Smooth muscle cell (in vitro differentiated cells): ENCODE results near the gene KIAA1958. TPM values are rescaled to one million over a fixed set of nuclear protein-coding genes. Genes with fewer than 3 reads are reported as not detected.

Experiments
- DNase-seq: peaks from one replicate; lab custom pipeline; 2025; ENCODE audit not compliant: unreplicated experiment; lab: John Stamatoyannopoulos, UW
- H2AFZ ChIP-seq: fragments of 200-600 bp; sonication (generic); 2 replicates; pipeline ENCODE4 v1.6.0; 2016; ENCODE audit warnings: antibody characterized with exemption, low read depth, mild to moderate bottlenecking
- H3F3A ChIP-seq: fragments of 200-600 bp; sonication (generic); 2 replicates; pipeline ENCODE4 v1.6.0; 2017; ENCODE audit warnings: antibody characterized with exemption, low read depth
- H3K27ac ChIP-seq: fragments of 200-600 bp; sonication (generic); 2 replicates; pipeline ENCODE4 v1.5.1; 2016; ENCODE audit warnings: low read depth, mild to moderate bottlenecking
- H3K27me3 ChIP-seq: fragments of 200-600 bp; sonication (generic); 2 replicates; pipeline ENCODE4 v1.6.1; 2016; ENCODE audit warnings: low read depth, mild to moderate bottlenecking
- H3K36me3 ChIP-seq: fragments of 200-600 bp; sonication (generic); 2 replicates; pipeline ENCODE4 v1.5.1; 2016; ENCODE audit warnings: low read depth
- H3K4me1 ChIP-seq: fragments of 200-600 bp; sonication (generic); 2 replicates; pipeline ENCODE4 v1.5.1; 2016; ENCODE audit warnings: low read depth
- H3K4me2 ChIP-seq: fragments of 200-600 bp; sonication (generic); 2 replicates; pipeline ENCODE4 v1.6.0; 2016; ENCODE audit warnings: mild to moderate bottlenecking
- H3K4me3 ChIP-seq: fragments of 200-600 bp; sonication (generic); 2 replicates; pipeline ENCODE4 v1.5.1; 2016; ENCODE audit warnings: mild to moderate bottlenecking
- H3K79me2 ChIP-seq: fragments of 200-600 bp; sonication (generic); 2 replicates; pipeline ENCODE4 v1.6.0; 2016; ENCODE audit warnings: low read depth, mild to moderate bottlenecking
- H3K9ac ChIP-seq: fragments of 200-600 bp; sonication (generic); 2 replicates; pipeline ENCODE4 v1.6.0; 2016; ENCODE audit warnings: low read depth
- H3K9me3 ChIP-seq: fragments of 200-600 bp; sonication (generic); replicated peaks from 2 replicates; pipeline ENCODE4 v1.5.1; 2016; ENCODE audit warnings: low read depth
- H4K20me1 ChIP-seq: fragments of 200-600 bp; sonication (generic); 2 replicates; pipeline ENCODE4 v1.6.0; 2016; ENCODE audit warnings: low read depth
- WGBS: methylation state at CpG from one replicate; pipeline ENCODE4 v1.1.7; 2016; ENCODE audit warnings: low lambda C conversion rate; 5-methylcytosine and 5-hydroxymethylcytosine counted together
- polyA plus RNA-seq: library from polyadenylated mRNA; unstranded; fragments of >200 nt; fragmentation: Nextera tagmentation; extraction: Ambion mirVana; gene quantifications from 2 replicates; pipeline ENCODE4 v1.2.1, GENCODE V29; 2016
- total RNA-seq: library from RNA; depleted of rRNA; stranded (reverse); fragments of >200 nt; gene quantifications from 2 replicates; pipeline ENCODE4 v1.2.3, GENCODE V29; 2014
- TF ChIP-seq, protein P1 (sequence below): fragments of 200-600 bp; sonication (generic); IDR thresholded peaks from 2 replicates; pipeline ENCODE4 v1.5.1; 2017; ENCODE audit warnings: borderline replicate concordance, mild to moderate bottlenecking, antibody characterized with exemption; ENCODE audit not compliant: insufficient read depth, poor library complexity, severe bottlenecking

KIAA1958 gene, protein sequence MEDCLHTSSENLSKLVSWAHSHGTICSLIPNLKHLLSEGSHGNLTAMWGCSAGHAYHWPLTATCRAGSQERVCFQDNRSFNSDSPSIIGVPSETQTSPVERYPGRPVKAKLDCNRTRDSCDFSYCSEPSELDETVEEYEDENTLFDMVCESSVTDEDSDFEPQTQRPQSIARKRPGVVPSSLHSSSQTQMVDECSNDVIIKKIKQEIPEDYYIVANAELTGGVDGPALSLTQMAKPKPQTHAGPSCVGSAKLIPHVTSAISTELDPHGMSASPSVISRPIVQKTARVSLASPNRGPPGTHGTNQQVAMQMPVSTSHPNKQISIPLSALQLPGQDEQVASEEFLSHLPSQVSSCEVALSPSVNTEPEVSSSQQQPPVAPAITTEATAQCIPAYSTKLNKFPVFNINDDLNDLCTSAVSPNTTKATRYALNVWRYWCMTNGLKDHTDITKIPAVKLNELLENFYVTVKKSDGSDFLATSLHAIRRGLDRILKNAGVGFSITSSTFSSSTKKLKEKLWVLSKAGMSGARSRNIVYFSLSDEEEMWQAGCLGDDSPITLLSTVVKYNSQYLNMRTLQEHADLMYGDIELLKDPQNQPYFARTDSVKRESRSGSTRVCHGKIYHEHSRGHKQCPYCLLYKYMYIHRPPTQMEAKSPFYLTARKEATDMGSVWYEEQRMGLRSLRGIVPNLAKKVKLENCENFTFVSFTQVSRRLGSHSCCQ
- 1.8 and 3.0 TPM in 2 replicates for total RNA-seq
- polyA plus RNA-seq, result 0.96 and 1.1 TPM in 2 replicates

DNA sequence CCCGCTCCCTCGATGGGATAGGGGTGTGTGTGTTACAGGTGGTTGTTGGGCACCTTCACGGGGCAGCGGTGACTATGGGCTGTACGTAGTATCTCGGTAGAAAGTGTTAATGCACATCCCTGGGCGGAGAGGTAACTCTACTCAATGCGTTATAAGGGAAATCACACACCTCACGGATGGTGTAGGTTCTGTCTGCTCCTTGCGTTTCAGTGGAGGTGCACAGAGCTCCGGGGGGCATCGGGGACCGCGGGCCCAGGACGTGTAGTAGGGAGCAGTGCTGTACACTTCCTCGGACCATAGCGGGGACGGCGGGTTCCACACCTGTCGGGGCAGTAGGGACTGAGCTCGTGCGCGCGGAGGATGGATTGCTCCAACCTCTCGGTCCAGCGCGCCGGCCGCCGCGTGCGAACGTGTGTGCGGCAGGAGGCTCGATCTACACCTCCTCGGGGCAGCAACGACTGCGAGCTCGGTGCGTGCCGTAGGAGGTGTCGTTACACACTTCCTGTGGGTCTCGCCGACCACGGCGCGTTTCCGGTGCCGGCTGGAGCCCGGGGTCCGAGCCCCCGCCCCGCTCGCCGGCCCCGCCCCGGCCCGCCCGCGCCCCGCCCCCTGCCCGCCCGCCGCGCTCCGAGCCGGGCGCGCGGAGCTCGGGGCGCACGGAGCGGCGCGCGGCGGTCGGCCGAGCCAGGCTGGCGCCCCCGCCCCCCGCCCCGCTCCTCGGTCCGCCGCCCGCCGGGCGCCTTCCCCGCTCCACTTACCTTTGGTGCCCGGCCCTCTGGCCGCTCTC, at the start of gene KIAA1958:
TSS of gene KIAA1958 (plus strand) at position 607 of the 787 bp plus-strand sequence. CDS start 87,254 bp downstream, outside the sequence.
- 2% methylated on average over 57 of the region's 93 CpGs for WGBS
- H3K36me3 ChIP-seq, result no peaks in the 10 kb centered on the region
- H3K9ac ChIP-seq, result peak within 1 kb of the TSS; percentile 45
- H3F3A ChIP-seq, result no peaks in the 10 kb centered on the region
- H3K27ac ChIP-seq, result no peak within 1 kb of the TSS
- no peak for DNase-seq
- H3K4me3 ChIP-seq, result peak within 1 kb of the TSS; percentile 95
- TF ChIP-seq, protein P1, sequence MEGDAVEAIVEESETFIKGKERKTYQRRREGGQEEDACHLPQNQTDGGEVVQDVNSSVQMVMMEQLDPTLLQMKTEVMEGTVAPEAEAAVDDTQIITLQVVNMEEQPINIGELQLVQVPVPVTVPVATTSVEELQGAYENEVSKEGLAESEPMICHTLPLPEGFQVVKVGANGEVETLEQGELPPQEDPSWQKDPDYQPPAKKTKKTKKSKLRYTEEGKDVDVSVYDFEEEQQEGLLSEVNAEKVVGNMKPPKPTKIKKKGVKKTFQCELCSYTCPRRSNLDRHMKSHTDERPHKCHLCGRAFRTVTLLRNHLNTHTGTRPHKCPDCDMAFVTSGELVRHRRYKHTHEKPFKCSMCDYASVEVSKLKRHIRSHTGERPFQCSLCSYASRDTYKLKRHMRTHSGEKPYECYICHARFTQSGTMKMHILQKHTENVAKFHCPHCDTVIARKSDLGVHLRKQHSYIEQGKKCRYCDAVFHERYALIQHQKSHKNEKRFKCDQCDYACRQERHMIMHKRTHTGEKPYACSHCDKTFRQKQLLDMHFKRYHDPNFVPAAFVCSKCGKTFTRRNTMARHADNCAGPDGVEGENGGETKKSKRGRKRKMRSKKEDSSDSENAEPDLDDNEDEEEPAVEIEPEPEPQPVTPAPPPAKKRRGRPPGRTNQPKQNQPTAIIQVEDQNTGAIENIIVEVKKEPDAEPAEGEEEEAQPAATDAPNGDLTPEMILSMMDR, result no peak
- H3K79me2 ChIP-seq, result peaks cover 13% of the 10 kb centered on the region
- H3K4me1 ChIP-seq, result peaks cover 32% of the 10 kb centered on the region
- H4K20me1 ChIP-seq, result no peaks in the 10 kb centered on the region
- H3K27me3 ChIP-seq, result no peaks in the 10 kb centered on the region
- peak within 1 kb of the TSS; percentile 95 for H3K4me2 ChIP-seq
- no peaks in the 10 kb centered on the region for H3K9me3 ChIP-seq
- H2AFZ ChIP-seq, result peak within 1 kb of the TSS; percentile 96

DNA sequence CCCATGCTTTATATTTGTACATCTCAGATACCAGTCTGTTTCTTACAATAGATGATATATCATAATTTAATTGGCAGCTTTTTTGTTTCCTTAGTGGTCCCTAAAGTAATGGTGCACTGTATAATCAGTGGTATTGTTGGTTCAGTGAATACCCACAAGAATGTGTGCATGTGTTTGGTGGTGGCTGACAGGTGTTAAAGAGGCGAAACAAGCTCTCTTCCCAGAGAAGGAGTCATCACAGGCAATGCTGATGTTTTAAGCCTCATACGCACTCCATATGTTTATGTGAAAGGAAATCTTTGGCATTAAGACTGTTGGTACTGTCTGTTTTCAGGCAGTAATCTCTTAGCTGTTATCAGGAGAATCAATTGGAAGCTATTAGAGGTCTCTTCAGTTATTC, 49.2 kb upstream of the KIAA1958 start:
- Histone ChIP-seq H3F3A (no peaks in the 10 kb centered on the region), H3K9ac (no peak overlapping the region), H3K4me3 (no peak overlapping the region), H3K27me3 (no peaks in the 10 kb centered on the region), H2AFZ (no peak overlapping the region), H3K9me3 (no peaks in the 10 kb centered on the region), H3K79me2 (no peaks in the 10 kb centered on the region), H3K4me1 (no peaks in the 10 kb centered on the region), H4K20me1 (no peaks in the 10 kb centered on the region), H3K4me2 (no peak overlapping the region), H3K27ac (no peak overlapping the region), H3K36me3 (no peaks in the 10 kb centered on the region)
- no peak for DNase-seq
- WGBS, result 81% methylated on average over 2 of the region's 2 CpGs
- TF ChIP-seq, protein P1, result no peak

DNA sequence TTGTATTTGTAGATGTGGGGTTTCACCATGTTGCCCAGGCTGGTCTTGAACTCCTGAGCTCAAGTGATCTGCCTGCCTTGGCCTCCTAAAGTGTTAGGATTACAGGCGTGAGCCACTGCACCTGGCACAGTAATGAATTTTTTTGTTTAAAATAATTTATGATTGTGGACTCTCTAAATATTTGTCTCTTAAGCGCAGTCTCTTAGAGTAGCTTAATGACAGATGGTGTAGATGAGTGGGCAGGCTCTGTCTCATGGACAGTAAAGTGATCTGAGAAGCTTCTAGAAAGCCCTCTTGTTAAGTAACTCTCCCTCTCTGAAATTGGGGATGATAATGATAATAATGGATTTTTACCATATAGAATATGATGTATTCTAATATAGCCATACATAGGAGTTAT, 47.5 kb upstream of the KIAA1958 start:
- DNase-seq, result no peak
- Histone ChIP-seq H3K9ac (no peak overlapping the region), H3K9me3 (no peaks in the 10 kb centered on the region), H3K27ac (no peak overlapping the region), H3K4me3 (no peak overlapping the region), H3K36me3 (no peaks in the 10 kb centered on the region), H4K20me1 (no peaks in the 10 kb centered on the region), H3K4me2 (no peak overlapping the region), H2AFZ (no peak overlapping the region), H3K79me2 (no peaks in the 10 kb centered on the region), H3K4me1 (no peaks in the 10 kb centered on the region), H3K27me3 (no peaks in the 10 kb centered on the region), H3F3A (no peaks in the 10 kb centered on the region)
- TF ChIP-seq, protein P1, result no peak
- 94% methylated on average over 2 of the region's 2 CpGs for whole genome bisulfite sequencing
